Keratinocyte (primary cell): Measurements from ENCODE around the gene CHN2. TPM values are rescaled to one million over a fixed set of nuclear protein-coding genes. Genes with fewer than 3 reads are reported as not detected.

Source experiments
- DNase-seq: peaks from one replicate; pipeline ENCODE4 v3.0.0-alpha.2; 2011; ENCODE audit warnings: low read depth, missing footprints, low spot score
- FAIRE-seq: peaks from 2 replicates; lab custom pipeline; 2011; peaks lifted over from hg19 to GRCh38; lab: Jason Lieb, UNC
- H2AFZ ChIP-seq: 2 replicates; pipeline ENCODE4 v1.6.0; 2012; ENCODE audit warnings: low read length, control low read depth, inconsistent platforms; ENCODE audit not compliant: control insufficient read depth
- H3K27ac ChIP-seq: 2 replicates; pipeline ENCODE4 v1.5.1; 2011; ENCODE audit warnings: low read length; ENCODE audit not compliant: control insufficient read depth, insufficient read depth
- H3K27me3 ChIP-seq: 3 replicates; pipeline ENCODE4 v1.6.0; 2011; ENCODE audit warnings: low read length; ENCODE audit not compliant: control insufficient read depth, insufficient read depth; ENCODE audit errors: extremely low read depth
- H3K36me3 ChIP-seq, 2 experiments: 2 replicates in 1 of 2; 3 replicates in 1 of 2; pipeline ENCODE4 v1.5.1; 2011; ENCODE audit warnings: low read length in 2 of 2, mild to moderate bottlenecking in 1 of 2; ENCODE audit not compliant: control insufficient read depth in 2 of 2, insufficient read depth in 2 of 2; ENCODE audit errors: extremely low read depth in 1 of 2
- H3K4me1 ChIP-seq: 3 replicates; pipeline ENCODE4 v1.5.1; 2011; ENCODE audit warnings: low read length; ENCODE audit not compliant: control insufficient read depth, insufficient read depth; ENCODE audit errors: extremely low read depth
- H3K4me2 ChIP-seq: 3 replicates; pipeline ENCODE4 v1.6.0; 2011; ENCODE audit warnings: low read depth, low read length; ENCODE audit not compliant: control insufficient read depth, insufficient read depth; ENCODE audit errors: extremely low read depth
- H3K4me3 ChIP-seq, 3 experiments: fragments of 200-600 bp in 1 of 3; sonication (generic) in 1 of 3; 2 replicates in 2 of 3; 3 replicates in 1 of 3; pipeline ENCODE4 v1.5.1; 2011 to 2016; ENCODE audit warnings: low read length in 3 of 3, mild to moderate bottlenecking in 3 of 3, control low read depth in 2 of 3, inconsistent platforms in 1 of 3, low read depth in 1 of 3, mixed read lengths in 1 of 3, mixed run types in 1 of 3, moderate library complexity in 1 of 3; ENCODE audit not compliant: control insufficient read depth in 2 of 3, insufficient read depth in 2 of 3; ENCODE audit errors: extremely low read depth in 1 of 3
- H3K79me2 ChIP-seq: 2 replicates; pipeline ENCODE4 v1.6.0; 2012; ENCODE audit warnings: low read length; ENCODE audit not compliant: control insufficient read depth, insufficient read depth
- H3K9ac ChIP-seq: 3 replicates; pipeline ENCODE4 v1.6.0; 2011; ENCODE audit warnings: low read length; ENCODE audit not compliant: control insufficient read depth, insufficient read depth; ENCODE audit errors: extremely low read depth
- H3K9me1 ChIP-seq: 3 replicates; pipeline ENCODE4 v1.6.0; 2011; ENCODE audit warnings: low read length; ENCODE audit not compliant: control insufficient read depth, insufficient read depth; ENCODE audit errors: extremely low read depth
- H3K9me3 ChIP-seq: 2 replicates; pipeline ENCODE4 v1.5.1; 2012; ENCODE audit warnings: low read depth, low read length; ENCODE audit not compliant: control insufficient read depth
- H4K20me1 ChIP-seq: 3 replicates; pipeline ENCODE4 v1.6.0; 2011; ENCODE audit warnings: low read length; ENCODE audit not compliant: control insufficient read depth, insufficient read depth; ENCODE audit errors: extremely low read depth
- EZH2 ChIP-seq: IDR thresholded peaks from one replicate; pipeline ENCODE4 v1.6.1; 2012; ENCODE audit warnings: inconsistent platforms, mild to moderate bottlenecking, low read length, moderate library complexity
- dilution Hi-C: fragments of 300-500 bp; cut with MboI; formaldehyde crosslinking; loops from one replicate; pipeline ENCODE4 v1.7.0; 2020; ENCODE audit warnings: low sequenced_read_pairs; ENCODE audit not compliant: extremely low pct_ligation_motif_present
- polyA plus RNA-seq, 5 experiments: library from polyadenylated mRNA; depleted of rRNA in 3 of 5; stranded (reverse) in 3 of 5; stranded (forward) in 1 of 5; unstranded in 1 of 5; fragments of >200 nt; gene quantifications; 1 replicate in 1 of 5; 2 replicates in 3 of 5; 3 replicates in 1 of 5; pipeline versions ENCODE4 v1.2.1 to v1.2.3, GENCODE V29; 2011 to 2012; ENCODE audit warnings: missing spikeins in 2 of 5, low read depth in 1 of 5, low replicate concordance in 1 of 5
- TF ChIP-seq, protein P1 (sequence below), 3 experiments: IDR thresholded peaks in 1 of 3; conservative IDR thresholded peaks in 1 of 3; optimal IDR thresholded peaks in 1 of 3; 2 replicates in 2 of 3; 3 replicates in 1 of 3; pipeline versions ENCODE3 to v1.5.1; 2011; ENCODE audit warnings: low read length in 3 of 3, mild to moderate bottlenecking in 3 of 3, moderate library complexity in 2 of 3, control low read depth in 1 of 3, inconsistent platforms in 1 of 3; ENCODE audit not compliant: insufficient read depth in 2 of 3; ENCODE audit errors: extremely low read depth in 1 of 3

CHN2 gene
- polyA plus RNA-seq, 1 donor (not counting 4 experiments of a cell fraction or from before 2014, with no cell fraction given), result 1.8 TPM

GRCh38 chr7:29377718-29378117 is 183.1 kb downstream of the CHN2 start:
- TF ChIP-seq, protein P1, sequence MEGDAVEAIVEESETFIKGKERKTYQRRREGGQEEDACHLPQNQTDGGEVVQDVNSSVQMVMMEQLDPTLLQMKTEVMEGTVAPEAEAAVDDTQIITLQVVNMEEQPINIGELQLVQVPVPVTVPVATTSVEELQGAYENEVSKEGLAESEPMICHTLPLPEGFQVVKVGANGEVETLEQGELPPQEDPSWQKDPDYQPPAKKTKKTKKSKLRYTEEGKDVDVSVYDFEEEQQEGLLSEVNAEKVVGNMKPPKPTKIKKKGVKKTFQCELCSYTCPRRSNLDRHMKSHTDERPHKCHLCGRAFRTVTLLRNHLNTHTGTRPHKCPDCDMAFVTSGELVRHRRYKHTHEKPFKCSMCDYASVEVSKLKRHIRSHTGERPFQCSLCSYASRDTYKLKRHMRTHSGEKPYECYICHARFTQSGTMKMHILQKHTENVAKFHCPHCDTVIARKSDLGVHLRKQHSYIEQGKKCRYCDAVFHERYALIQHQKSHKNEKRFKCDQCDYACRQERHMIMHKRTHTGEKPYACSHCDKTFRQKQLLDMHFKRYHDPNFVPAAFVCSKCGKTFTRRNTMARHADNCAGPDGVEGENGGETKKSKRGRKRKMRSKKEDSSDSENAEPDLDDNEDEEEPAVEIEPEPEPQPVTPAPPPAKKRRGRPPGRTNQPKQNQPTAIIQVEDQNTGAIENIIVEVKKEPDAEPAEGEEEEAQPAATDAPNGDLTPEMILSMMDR (optimal IDR thresholded peaks at IDR 0.05 in 1 of 3, IDR thresholded peaks at IDR 0.05 in 1 of 3, conservative IDR thresholded peaks at IDR 0.05 in 1 of 3; ENCODE audit: extremely low read depth in 1 of 3, insufficient read depth in 2 of 3, low read length in 3 of 3), result no peak
- TF ChIP-seq EZH2, result no peak
- dilution Hi-C loops, result no loop called here
- Histone ChIP-seq H3K27ac (no peak overlapping the region), H3K9me1 (no peaks in the 10 kb centered on the region), H3K9ac (no peak overlapping the region), H2AFZ (no peak overlapping the region), H3K79me2 (no peaks in the 10 kb centered on the region), H3K4me3 (no peak overlapping the region), H3K4me2 (no peak overlapping the region), H4K20me1 (no peaks in the 10 kb centered on the region), H3K36me3 (no peaks in the 10 kb centered on the region), H3K4me1 (peaks cover 15% of the 10 kb centered on the region), H3K9me3 (no peaks in the 10 kb centered on the region), H3K27me3 (no peaks in the 10 kb centered on the region)
- no peak for FAIRE-seq
- DNase-seq, result no peak

DNA sequence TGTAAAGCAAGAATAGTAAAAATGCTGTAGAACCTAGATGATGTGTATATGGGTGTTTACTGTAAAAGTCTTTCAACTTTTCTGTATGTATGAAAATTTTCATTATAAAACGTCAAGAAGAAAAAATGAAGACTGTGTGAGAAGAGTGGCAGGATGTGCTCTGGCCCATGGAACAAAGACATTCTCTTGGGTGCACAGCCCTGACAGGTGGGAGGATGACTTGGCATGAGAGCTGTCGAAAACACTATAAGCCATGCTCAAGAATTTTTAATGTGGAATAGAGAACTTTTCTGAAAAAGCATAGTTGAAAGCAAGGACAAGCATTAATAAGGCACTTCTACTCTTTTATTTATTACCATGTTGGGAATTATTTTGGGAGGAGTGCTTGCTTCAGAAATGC is 185.0 kb downstream of the CHN2 start:
- no peak overlapping the region for H3K27ac ChIP-seq
- dilution Hi-C loops, result no loop called here
- H4K20me1 ChIP-seq, result no peaks in the 10 kb centered on the region
- H3K9me1 ChIP-seq, result no peaks in the 10 kb centered on the region
- TF ChIP-seq, protein P1 (optimal IDR thresholded peaks at IDR 0.05 in 1 of 3, IDR thresholded peaks at IDR 0.05 in 1 of 3, conservative IDR thresholded peaks at IDR 0.05 in 1 of 3; ENCODE audit: extremely low read depth in 1 of 3, insufficient read depth in 2 of 3, low read length in 3 of 3), result no peak
- TF ChIP-seq EZH2, result no peak
- H2AFZ ChIP-seq, result no peak overlapping the region
- no peak overlapping the region for H3K4me3 ChIP-seq
- H3K9me3 ChIP-seq, result no peaks in the 10 kb centered on the region
- no peak overlapping the region for H3K4me2 ChIP-seq
- no peaks in the 10 kb centered on the region for H3K79me2 ChIP-seq
- H3K36me3 ChIP-seq, result no peaks in the 10 kb centered on the region
- DNase-seq (no peak), FAIRE-seq (no peak)
- no peak overlapping the region for H3K9ac ChIP-seq
- H3K4me1 ChIP-seq, result peaks cover 15% of the 10 kb centered on the region
- H3K27me3 ChIP-seq, result no peaks in the 10 kb centered on the region
